Mesenchymal stem cell (in vitro differentiated cells and primary cell): ENCODE results near the gene TRMT11. TPM values are rescaled to one million over a fixed set of nuclear protein-coding genes. Genes with fewer than 3 reads are reported as not detected.

Experiments used
- DNase-seq: peaks from one replicate; pipeline ENCODE4 v3.0.0-alpha.2; 2013
- H2AFZ ChIP-seq: one replicate; pipeline ENCODE4 v1.6.1; 2013; ENCODE audit warnings: low read depth, mild to moderate bottlenecking, control low read depth, inconsistent platforms, low read length, moderate library complexity
- H2AK5ac ChIP-seq: 2 replicates; pipeline ENCODE4 v1.6.1; 2013; ENCODE audit warnings: low read length, moderate library complexity, mild to moderate bottlenecking, inconsistent platforms; ENCODE audit not compliant: severe bottlenecking
- H2BK120ac ChIP-seq: one replicate; pipeline ENCODE4 v1.6.1; 2013; ENCODE audit warnings: low read depth, mild to moderate bottlenecking, inconsistent platforms, low read length, moderate library complexity
- H2BK12ac ChIP-seq, 2 experiments: one replicate each; pipeline ENCODE4 v1.6.1; 2013; ENCODE audit warnings: inconsistent platforms in 2 of 2, low read length in 2 of 2, mild to moderate bottlenecking in 2 of 2, moderate library complexity in 2 of 2, control low read depth in 1 of 2
- H2BK15ac ChIP-seq: one replicate; pipeline ENCODE4 v1.6.1; 2013; ENCODE audit warnings: mild to moderate bottlenecking, low read depth, inconsistent platforms; ENCODE audit not compliant: poor library complexity, severe bottlenecking
- H2BK5ac ChIP-seq: 2 replicates; pipeline ENCODE4 v1.6.1; 2013; ENCODE audit warnings: low read depth, mild to moderate bottlenecking, low read length, control low read depth, inconsistent platforms; ENCODE audit not compliant: poor library complexity, severe bottlenecking
- H3K14ac ChIP-seq, 2 experiments: one replicate each; pipeline ENCODE4 v1.6.1; 2013; ENCODE audit warnings: inconsistent platforms in 2 of 2, low read length in 2 of 2, control low read depth in 1 of 2, mild to moderate bottlenecking in 1 of 2, moderate library complexity in 1 of 2
- H3K18ac ChIP-seq, 2 experiments: one replicate each; pipeline ENCODE4 v1.6.1; 2013; ENCODE audit warnings: inconsistent platforms in 2 of 2, low read length in 2 of 2, control low read depth in 1 of 2, low read depth in 1 of 2, mild to moderate bottlenecking in 1 of 2
- H3K23ac ChIP-seq, 2 experiments: one replicate each; pipeline ENCODE4 v1.6.1; 2013; ENCODE audit warnings: inconsistent platforms in 2 of 2, low read length in 2 of 2, mild to moderate bottlenecking in 2 of 2, moderate library complexity in 2 of 2, control low read depth in 1 of 2
- H3K27ac ChIP-seq: 2 replicates; pipeline ENCODE4 v1.5.1; 2013; ENCODE audit warnings: mild to moderate bottlenecking, moderate library complexity, low read length, control low read depth, inconsistent platforms; ENCODE audit not compliant: poor library complexity, severe bottlenecking
- H3K27me3 ChIP-seq, 2 experiments: 2 replicates each; pipeline versions ENCODE4 v1.6.1 to v1.7.0; 2013; ENCODE audit warnings: low read length in 2 of 2, mild to moderate bottlenecking in 2 of 2, moderate library complexity in 2 of 2, control low read depth in 1 of 2, inconsistent platforms in 1 of 2; ENCODE audit not compliant: control insufficient read depth in 1 of 2, insufficient read depth in 1 of 2
- H3K36me3 ChIP-seq, 2 experiments: 2 replicates each; pipeline versions ENCODE4 v1.6.1 to v1.7.0; 2013; ENCODE audit warnings: low read length in 2 of 2, control low read depth in 1 of 2, inconsistent platforms in 1 of 2, low read depth in 1 of 2, mild to moderate bottlenecking in 1 of 2; ENCODE audit not compliant: insufficient read depth in 2 of 2, control insufficient read depth in 1 of 2
- H3K4ac ChIP-seq, 2 experiments: one replicate each; pipeline ENCODE4 v1.6.1; 2013; ENCODE audit warnings: inconsistent platforms in 2 of 2, low read length in 2 of 2, mild to moderate bottlenecking in 2 of 2, moderate library complexity in 2 of 2, control low read depth in 1 of 2, low read depth in 1 of 2
- H3K4me1 ChIP-seq: 2 replicates; pipeline ENCODE4 v1.6.1; 2013; ENCODE audit warnings: low read depth, low read length, control low read depth; ENCODE audit not compliant: control insufficient read depth, insufficient read depth
- H3K4me2 ChIP-seq: 2 replicates; pipeline ENCODE4 v1.6.1; 2013; ENCODE audit warnings: low read length, mild to moderate bottlenecking, inconsistent platforms; ENCODE audit not compliant: poor library complexity, severe bottlenecking
- H3K4me3 ChIP-seq, 2 experiments: 2 replicates each; pipeline versions ENCODE4 v1.5.1 to v1.7.0; 2013; ENCODE audit warnings: low read length in 2 of 2, mild to moderate bottlenecking in 2 of 2, control low read depth in 1 of 2, low read depth in 1 of 2; ENCODE audit not compliant: insufficient read depth in 1 of 2
- H3K79me1 ChIP-seq: replicated peaks from 2 replicates; pipeline ENCODE4 v1.6.1; 2013; ENCODE audit warnings: mild to moderate bottlenecking, control low read depth, low read length, inconsistent platforms; ENCODE audit not compliant: poor library complexity, severe bottlenecking
- H3K9ac ChIP-seq: 2 replicates; pipeline ENCODE4 v1.7.0; 2013; ENCODE audit warnings: mild to moderate bottlenecking, low read length, moderate library complexity
- H3K9me3 ChIP-seq: 2 replicates; pipeline ENCODE4 v1.7.0; 2013; ENCODE audit warnings: mild to moderate bottlenecking, low read length; ENCODE audit not compliant: control insufficient read depth
- H4K8ac ChIP-seq: one replicate; pipeline ENCODE4 v1.6.1; 2013; ENCODE audit warnings: inconsistent platforms, mild to moderate bottlenecking, low read length, moderate library complexity
- H4K91ac ChIP-seq: one replicate; pipeline ENCODE4 v1.6.1; 2013; ENCODE audit warnings: mild to moderate bottlenecking, low read length, inconsistent platforms
- WGBS: methylation state at CpG from one replicate; pipeline ENCODE4 v1.1.7; 2013; ENCODE audit warnings: mixed read lengths; 5-methylcytosine and 5-hydroxymethylcytosine counted together
- polyA plus RNA-seq, 2 experiments: library from polyadenylated mRNA; stranded (reverse); fragments of 200-250 nt; gene quantifications; one replicate each; pipeline ENCODE4 v1.2.3, GENCODE V29; 2013

TRMT11 gene
- 9.7 TPM for polyA plus RNA-seq (2013, experiment 1 of 2)
- 9.9 TPM for polyA plus RNA-seq (2013, experiment 2 of 2)

- H3K27ac ChIP-seq: peak within 1 kb of the TSS; percentile 75
- peaks cover 15% of the 10 kb centered on the region for H3K79me1 ChIP-seq
- peak within 1 kb of the TSS; percentile 83 for H2BK120ac ChIP-seq
- H2AFZ ChIP-seq: peak within 1 kb of the TSS; percentile 92
- no peak within 1 kb of the TSS for H3K14ac ChIP-seq
- H4K91ac ChIP-seq: peak within 1 kb of the TSS; percentile 95
- H3K4ac ChIP-seq: peak within 1 kb of the TSS; percentile 42 to 95
- H3K4me3 ChIP-seq: peak within 1 kb of the TSS; percentile 88 to 98
- H2BK15ac ChIP-seq: peak within 1 kb of the TSS; percentile 99
- no peaks in the 10 kb centered on the region for H3K9me3 ChIP-seq
- no peaks in the 10 kb centered on the region for H3K27me3 ChIP-seq
- peak within 1 kb of the TSS; percentile 93 for H3K9ac ChIP-seq
- no peak within 1 kb of the TSS for H3K23ac ChIP-seq
- H4K8ac ChIP-seq: peak within 1 kb of the TSS; percentile 95
- H2AK5ac ChIP-seq: peak within 1 kb of the TSS; percentile 22
- peak; percentile 90 for DNase-seq
- H2BK12ac ChIP-seq: peak within 1 kb of the TSS; percentile 15 to 49
- under 1% methylated on average over 44 of the region's 52 CpGs for WGBS
- peak within 1 kb of the TSS; percentile 14 for H2BK5ac ChIP-seq
- peak within 1 kb of the TSS; percentile 74 for H3K4me2 ChIP-seq
- H3K36me3 ChIP-seq: peaks cover 0 to 4% of the 10 kb centered on the region in 2 experiments
- peaks cover 1% of the 10 kb centered on the region for H3K4me1 ChIP-seq
- peak within 1 kb of the TSS; percentile 88 to 98 for H3K18ac ChIP-seq
Observed at GRCh38 chr6:125986301-125987025, at the start of gene TRMT11. Gene TRMT11 (plus strand): TSS chr6:125986540. CDS start chr6:125986551, 11 bp downstream.

GRCh38 chr6:125939026-125939425 is 47.3 kb upstream of the TRMT11 start:
- H3K18ac ChIP-seq: no peak overlapping the region
- WGBS: 35% methylated on average over 1 of the region's 1 CpG
- H3K4me1 ChIP-seq: no peaks in the 10 kb centered on the region

GRCh38 chr6:125939791-125940190 is 46.5 kb upstream of the TRMT11 start:
- Histone ChIP-seq H3K18ac (no peak overlapping the region), H3K4me1 (no peaks in the 10 kb centered on the region), H3K36me3 (no peaks in the 10 kb centered on the region), H2AK5ac (no peak overlapping the region), H3K4me2 (no peak overlapping the region), H4K91ac (no peak overlapping the region), H4K8ac (no peak overlapping the region), H2AFZ (no peak overlapping the region), H3K4ac (no peak overlapping the region), H2BK120ac (no peak overlapping the region), H3K27ac (no peak overlapping the region), H2BK15ac (no peak overlapping the region), H3K9me3 (no peaks in the 10 kb centered on the region), H3K4me3 (no peak overlapping the region), H2BK5ac (no peak overlapping the region), H3K14ac (no peak overlapping the region), H3K79me1 (no peaks in the 10 kb centered on the region), H3K27me3 (no peaks in the 10 kb centered on the region), H3K23ac (no peak overlapping the region), H3K9ac (no peak overlapping the region), H2BK12ac (no peak overlapping the region)
- WGBS: 94% methylated on average over 2 of the region's 2 CpGs
- no peak for DNase-seq

More at GRCh38 chr6:125939026-125939425, 47.3 kb upstream of the TRMT11 start:
- H3K36me3 ChIP-seq: no peaks in the 10 kb centered on the region
- no peak overlapping the region for H4K91ac ChIP-seq
- H3K79me1 ChIP-seq: no peaks in the 10 kb centered on the region
- H3K4me2 ChIP-seq: no peak overlapping the region
- no peak overlapping the region for H3K23ac ChIP-seq
- H3K27ac ChIP-seq: no peak overlapping the region
- no peak overlapping the region for H3K14ac ChIP-seq
- no peak overlapping the region for H4K8ac ChIP-seq
- DNase-seq: no peak
- no peak overlapping the region for H2BK5ac ChIP-seq
- no peaks in the 10 kb centered on the region for H3K27me3 ChIP-seq
- no peak overlapping the region for H2BK15ac ChIP-seq
- no peak overlapping the region for H2AFZ ChIP-seq
- H2AK5ac ChIP-seq: no peak overlapping the region
- H3K4me3 ChIP-seq: no peak overlapping the region
- no peak overlapping the region for H3K4ac ChIP-seq
- no peak overlapping the region for H3K9ac ChIP-seq
- no peak overlapping the region for H2BK12ac ChIP-seq
- no peaks in the 10 kb centered on the region for H3K9me3 ChIP-seq
- H2BK120ac ChIP-seq: no peak overlapping the region

DNA sequence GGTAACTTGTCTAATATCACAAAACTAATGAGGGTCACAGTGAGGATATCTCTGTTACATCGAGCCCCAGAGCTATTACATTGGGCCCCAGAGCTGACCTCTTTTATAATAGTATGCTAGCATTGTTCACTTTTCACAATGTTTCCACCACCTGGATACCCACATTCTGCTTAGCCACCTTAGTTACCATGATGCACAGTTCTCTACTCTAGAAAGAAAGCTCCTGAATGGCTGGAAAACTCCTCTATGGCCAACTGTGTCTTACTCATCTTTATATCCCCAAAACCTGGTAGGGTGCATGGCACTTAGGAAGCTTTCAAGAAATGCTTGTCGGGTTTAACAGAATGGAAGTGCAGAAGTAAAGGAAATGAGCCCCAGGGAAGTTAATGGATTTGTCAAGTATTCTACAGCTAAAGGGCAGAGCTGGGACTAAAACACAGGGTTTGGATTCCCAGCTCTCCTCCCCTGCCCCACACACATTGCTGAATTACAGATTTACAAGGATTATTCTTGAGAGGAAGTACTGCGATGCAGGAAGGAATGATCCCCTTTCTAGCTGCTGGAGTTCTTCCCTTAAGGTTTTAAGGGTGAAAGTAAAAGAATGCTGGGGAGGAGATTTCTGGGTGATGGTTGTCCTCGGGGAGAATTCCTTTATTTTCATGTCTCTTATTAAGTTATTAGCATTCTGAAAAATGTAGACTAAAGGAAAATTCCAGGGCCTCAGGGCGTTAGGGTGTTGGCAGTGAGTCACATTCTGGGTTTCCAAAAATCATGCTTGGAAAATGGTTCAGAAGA is 45.9 kb upstream of the TRMT11 start:
- H3K36me3 ChIP-seq: no peaks in the 10 kb centered on the region

More for the DNA sequence above, 45.9 kb upstream of the TRMT11 start:
- Histone ChIP-seq H2BK12ac (no peak overlapping the region), H3K27me3 (no peaks in the 10 kb centered on the region), H3K23ac (no peak overlapping the region), H3K4me3 (no peak overlapping the region), H3K9ac (peak overlapping the region; percentile 31), H2BK120ac (no peak overlapping the region), H2BK5ac (no peak overlapping the region), H3K4me1 (no peaks in the 10 kb centered on the region), H3K27ac (peak overlapping the region; percentile 44), H3K4ac (peak overlapping the region in 1 of 2 experiments; percentile 67), H4K91ac (no peak overlapping the region), H2AK5ac (no peak overlapping the region), H3K4me2 (no peak overlapping the region), H3K9me3 (no peaks in the 10 kb centered on the region), H3K14ac (no peak overlapping the region), H4K8ac (no peak overlapping the region), H3K18ac (no peak overlapping the region), H2AFZ (no peak overlapping the region), H3K79me1 (no peaks in the 10 kb centered on the region), H2BK15ac (no peak overlapping the region)
- no peak for DNase-seq
- WGBS: 72% methylated on average over 3 of the region's 5 CpGs
